Lower lobe of right lung (tissue), 2 donors: Measurements from ENCODE around the gene RALGPS1. TPM values are rescaled to one million over a fixed set of nuclear protein-coding genes. Genes with fewer than 3 reads are reported as not detected.

Experiments used
- ATAC-seq, 2 donors: fragments of 200-7000 bp; cut with Tn5 transposase; one replicate each; pipeline ENCODE4 v1.9.1; 2020 to 2022; ENCODE audit warnings: mild to moderate bottlenecking in 2 of 2, moderate library complexity in 2 of 2
- DNase-seq: peaks from one replicate; pipeline ENCODE4 v3.0.0-alpha.2; 2020
- H3K27ac ChIP-seq: fragments of 200-600 bp; one replicate; pipeline ENCODE4 v1.8.0; 2022
- H3K27me3 ChIP-seq: fragments of 200-600 bp; one replicate; pipeline ENCODE4 v1.8.0; 2022; ENCODE audit warnings: low read depth
- H3K36me3 ChIP-seq: fragments of 200-600 bp; one replicate; pipeline ENCODE4 v1.8.0; 2022; ENCODE audit warnings: mild to moderate bottlenecking
- H3K4me1 ChIP-seq: fragments of 200-600 bp; one replicate; pipeline ENCODE4 v1.8.0; 2022
- H3K4me3 ChIP-seq: fragments of 200-600 bp; one replicate; pipeline ENCODE4 v1.8.0; 2022; ENCODE audit warnings: mild to moderate bottlenecking
- H3K9me3 ChIP-seq: fragments of 200-600 bp; one replicate; pipeline ENCODE4 v1.8.0; 2022
- CTCF ChIP-seq: fragments of 200-600 bp; IDR thresholded peaks from one replicate; pipeline ENCODE4 v1.8.0; 2022; ENCODE audit warnings: antibody characterized with exemption, mild to moderate bottlenecking
- intact Hi-C: fragments of 100-400 bp; cut with DNase I; formaldehyde crosslinking; loops from one replicate; pipeline ENCODE4 v1.11.0; 2022
- total RNA-seq: library from RNA; stranded (reverse); fragmentation: NEBNext Ultra II Directional; extraction: Animal tissue kit (Norgen Biotek cat#: 25700); gene quantifications from one replicate; pipeline ENCODE4 v1.2.1, GENCODE V29; 2021
- donor health status: DM: no; HTN: yes; CAD: no; lungs with severe emphysema.

The RALGPS1 gene
- total RNA-seq, 1 donor from 2014 or later = 17.6 TPM

GRCh38 chr9:127215268-127216209, 301.0 kb downstream of the RALGPS1 start:
- Histone ChIP-seq H3K9me3 (no peaks in the 10 kb centered on the region), H3K4me1 (peaks cover 5% of the 10 kb centered on the region), H3K27me3 (no peaks in the 10 kb centered on the region), H3K4me3 (no peak overlapping the region), H3K36me3 (no peaks in the 10 kb centered on the region), H3K27ac (no peak overlapping the region)
- DNase-seq (no peak), ATAC-seq (no peak)
- TF ChIP-seq CTCF = no peak
- intact Hi-C loops = no loop called here

- TF ChIP-seq CTCF = no peak
- ATAC-seq = no peak
- Histone ChIP-seq H3K27ac (no peak overlapping the region), H3K4me1 (peaks cover 5% of the 10 kb centered on the region), H3K9me3 (no peaks in the 10 kb centered on the region), H3K36me3 (no peaks in the 10 kb centered on the region), H3K27me3 (no peaks in the 10 kb centered on the region), H3K4me3 (no peak overlapping the region)
- no peak for DNase-seq
- intact Hi-C loops = no loop called here
Measured at GRCh38 chr9:127216210-127216887, 301.8 kb downstream of the RALGPS1 start.

GRCh38 chr9:127216888-127217217, 302.3 kb downstream of the RALGPS1 start:
- DNase-seq (no peak), ATAC-seq (no peak)
- H3K9me3 ChIP-seq = no peaks in the 10 kb centered on the region
- intact Hi-C loops = no loop called here
- H3K4me1 ChIP-seq = peaks cover 5% of the 10 kb centered on the region
- H3K27me3 ChIP-seq = no peaks in the 10 kb centered on the region
- no peak overlapping the region for H3K27ac ChIP-seq
- no peaks in the 10 kb centered on the region for H3K36me3 ChIP-seq
- TF ChIP-seq CTCF = no peak
- no peak overlapping the region for H3K4me3 ChIP-seq

- DNase-seq (no peak), ATAC-seq (no peak)
- Histone ChIP-seq H3K4me1 (peaks cover 5% of the 10 kb centered on the region), H3K9me3 (no peaks in the 10 kb centered on the region), H3K4me3 (no peak overlapping the region), H3K27ac (no peak overlapping the region), H3K27me3 (no peaks in the 10 kb centered on the region), H3K36me3 (no peaks in the 10 kb centered on the region)
- intact Hi-C loops = no loop called here
- no peak for TF ChIP-seq CTCF
Measured at GRCh38 chr9:127218818-127219217, 304.2 kb downstream of the RALGPS1 start.

- Histone ChIP-seq H3K27me3 (no peaks in the 10 kb centered on the region), H3K4me1 (peaks cover 4% of the 10 kb centered on the region), H3K9me3 (no peaks in the 10 kb centered on the region), H3K27ac (no peak overlapping the region), H3K4me3 (no peak overlapping the region), H3K36me3 (no peaks in the 10 kb centered on the region)
- DNase-seq = no peak
- TF ChIP-seq CTCF = no peak
- intact Hi-C loops = no loop called here
- ATAC-seq = no peak
Measured at GRCh38 chr9:127219520-127219919, 304.9 kb downstream of the RALGPS1 start.
